ENCODE data around the gene VSIG4. TPM values are rescaled to one million over a fixed set of nuclear protein-coding genes. Genes with fewer than 3 reads are reported as not detected.
"Not testable (repeated sequence)": the region's sequence is repeated elsewhere in the genome, so short reads cannot be mapped to it uniquely, and the experiment has no call there.

The VSIG4 gene
- total and polyA plus RNA-seq, 4 experiments from 2014 or later, result 0.61 to 1.0 TPM; not detected in 2

- Histone ChIP-seq H3K27ac (ENCODE audit: low read depth, low read length) (no peak overlapping the region), H3K4me3 (ENCODE audit: low read length in 2 of 2) (no peak overlapping the region), H3K4me1 (ENCODE audit: insufficient read depth, low read length) (no peaks in the 10 kb centered on the region), H3K27me3 (ENCODE audit: insufficient read depth, low read length) (no peaks in the 10 kb centered on the region), H3K36me3 (ENCODE audit: insufficient read depth, low read length) (no peaks in the 10 kb centered on the region), H3K9me3 (ENCODE audit: control insufficient read depth in 1 of 2, low read length in 2 of 2) (no peaks in the 10 kb centered on the region)
- H3K9me3 Mint-ChIP-seq, result peaks cover 0 to 3% (median 0%) of the 10 kb centered on the region in 8 donors
- peaks cover 0 to 16% (median 8%) of the 10 kb centered on the region in 4 donors for H3K4me1 Mint-ChIP-seq
- intact Hi-C loops (cut with micrococcal nuclease), result no loop called here
- no peak overlapping the region for H3K4me3 Mint-ChIP-seq
- CTCF ChIA-PET (ENCODE audit: partially characterized antibody), result interaction anchor here (1.8 kb wide), 1 partner anchor 8 kb away, joined by 7 read pairs; no protein-coding TSS in a partner anchor
- POLR2A ChIA-PET (ENCODE audit: partially characterized antibody), result no interaction called here
- no peaks in the 10 kb centered on the region for H3K27me3 Mint-ChIP-seq
- H3K36me3 Mint-ChIP-seq, result no peaks in the 10 kb centered on the region
- no peak overlapping the region for H3K27ac Mint-ChIP-seq
- no peak for DNase-seq
These were observed 45.9 kb downstream of the VSIG4 start for GRCh38 chrX:65993915-65994460.

- Mint-ChIP-seq H3K4me3 (no peak overlapping the region), H3K36me3 (no peaks in the 10 kb centered on the region), H3K27ac (peak overlapping the region in 1 of 7 donors; percentile 5), H3K9me3 (peaks cover 0 to 3% (median 0%) of the 10 kb centered on the region in 8 donors), H3K4me1 (peaks cover 0 to 10% (median 8%) of the 10 kb centered on the region in 4 donors), H3K27me3 (no peaks in the 10 kb centered on the region)
- no peak for DNase-seq
- Histone ChIP-seq H3K4me1 (ENCODE audit: insufficient read depth, low read length) (no peaks in the 10 kb centered on the region), H3K36me3 (ENCODE audit: insufficient read depth, low read length) (no peaks in the 10 kb centered on the region), H3K4me3 (ENCODE audit: low read length in 2 of 2) (no peak overlapping the region), H3K9me3 (ENCODE audit: control insufficient read depth in 1 of 2, low read length in 2 of 2) (no peaks in the 10 kb centered on the region), H3K27me3 (ENCODE audit: insufficient read depth, low read length) (no peaks in the 10 kb centered on the region), H3K27ac (ENCODE audit: low read depth, low read length) (no peak overlapping the region)
- ChIA-PET POLR2A (ENCODE audit: partially characterized antibody) (no interaction called here), CTCF (ENCODE audit: partially characterized antibody) (no interaction called here)
- intact Hi-C loops (cut with micrococcal nuclease), result no loop called here
These were observed 46.5 kb downstream of the VSIG4 start for GRCh38 chrX:65993332-65993731.

GRCh38 chrX:65990702-65991101 is 49.2 kb downstream of the VSIG4 start:
- intact Hi-C loops (cut with micrococcal nuclease), result no loop called here
- POLR2A ChIA-PET (ENCODE audit: partially characterized antibody), result interaction anchor here (1.3 kb wide), 1 partner anchor 394 kb away, joined by 3 read pairs; no protein-coding TSS in a partner anchor
- CTCF ChIA-PET (ENCODE audit: partially characterized antibody), result interaction anchor here (1.6 kb wide), 1 partner anchor 738 kb away, joined by 3 read pairs; no protein-coding TSS in a partner anchor
- no peak overlapping the region for H3K27ac ChIP-seq (ENCODE audit: low read depth, low read length)
- H3K4me3 Mint-ChIP-seq, result no peak overlapping the region
- no peak for DNase-seq
- no peaks in the 10 kb centered on the region for H3K36me3 ChIP-seq (ENCODE audit: insufficient read depth, low read length)
- H3K4me1 ChIP-seq (ENCODE audit: insufficient read depth, low read length), result peaks cover 23% of the 10 kb centered on the region
- no peaks in the 10 kb centered on the region for H3K36me3 Mint-ChIP-seq
- no peak overlapping the region for H3K27ac Mint-ChIP-seq
- H3K4me1 Mint-ChIP-seq, result peaks cover 18 to 29% (median 26%) of the 10 kb centered on the region in 4 donors
- H3K4me3 ChIP-seq (ENCODE audit: low read length in 2 of 2), result no peak overlapping the region
- no peaks in the 10 kb centered on the region for H3K27me3 Mint-ChIP-seq
- no peaks in the 10 kb centered on the region for H3K27me3 ChIP-seq (ENCODE audit: insufficient read depth, low read length)
- H3K9me3 Mint-ChIP-seq, result peaks cover 0 to 3% (median 0%) of the 10 kb centered on the region in 8 donors
- no peaks in the 10 kb centered on the region for H3K9me3 ChIP-seq (ENCODE audit: control insufficient read depth in 1 of 2, low read length in 2 of 2)

GRCh38 chrX:65987811-65988210 is 52.1 kb downstream of the VSIG4 start:
- no peaks in the 10 kb centered on the region for H3K27me3 ChIP-seq (ENCODE audit: insufficient read depth, low read length)
- peak overlapping the region in 3 of 7 donors; percentile 13 to 49 (median 40) for H3K27ac Mint-ChIP-seq
- ChIA-PET CTCF (ENCODE audit: partially characterized antibody) (interaction anchor here (0.7 to 3.6 kb wide), 5 partner anchors 11 to 406 kb away, joined by 3 to 25 read pairs (median 3); no protein-coding TSS in a partner anchor), POLR2A (ENCODE audit: partially characterized antibody) (no interaction called here)
- no peak overlapping the region for H3K4me3 ChIP-seq (ENCODE audit: low read length in 2 of 2)
- peaks cover 15 to 28% (median 24%) of the 10 kb centered on the region in 4 donors for H3K4me1 Mint-ChIP-seq
- DNase-seq, result no peak
- H3K4me3 Mint-ChIP-seq, result no peak overlapping the region
- no peaks in the 10 kb centered on the region for H3K27me3 Mint-ChIP-seq
- no peak overlapping the region for H3K27ac ChIP-seq (ENCODE audit: low read depth, low read length)
- no peaks in the 10 kb centered on the region for H3K9me3 ChIP-seq (ENCODE audit: control insufficient read depth in 1 of 2, low read length in 2 of 2)
- H3K4me1 ChIP-seq (ENCODE audit: insufficient read depth, low read length), result peaks cover 26% of the 10 kb centered on the region
- H3K36me3 Mint-ChIP-seq, result no peaks in the 10 kb centered on the region
- peaks cover 0 to 3% (median 0%) of the 10 kb centered on the region in 8 donors for H3K9me3 Mint-ChIP-seq
- intact Hi-C loops (cut with micrococcal nuclease), result loop anchor here (5.0 kb wide), 2 partner anchors 121 to 241 kb away; no protein-coding TSS in a partner anchor
- no peaks in the 10 kb centered on the region for H3K36me3 ChIP-seq (ENCODE audit: insufficient read depth, low read length)

GRCh38 chrX:65985922-65986588 is 53.8 kb downstream of the VSIG4 start:
- H3K4me1 ChIP-seq (ENCODE audit: insufficient read depth, low read length), result peaks cover 26% of the 10 kb centered on the region
- Mint-ChIP-seq H3K27ac (peak overlapping the region in 6 of 7 donors; percentile 34 to 88 (median 58)), H3K9me3 (no peaks in the 10 kb centered on the region), H3K36me3 (no peaks in the 10 kb centered on the region), H3K4me3 (peak overlapping the region in 2 of 8 donors; percentile 16 to 21), H3K4me1 (peaks cover 15 to 28% (median 24%) of the 10 kb centered on the region in 4 donors), H3K27me3 (no peaks in the 10 kb centered on the region)
- no peaks in the 10 kb centered on the region for H3K27me3 ChIP-seq (ENCODE audit: insufficient read depth, low read length)
- no peak overlapping the region for H3K27ac ChIP-seq (ENCODE audit: low read depth, low read length)
- DNase-seq, result peak; percentile 54 to 82 (median 58)
- no peaks in the 10 kb centered on the region for H3K36me3 ChIP-seq (ENCODE audit: insufficient read depth, low read length)
- no peaks in the 10 kb centered on the region for H3K9me3 ChIP-seq (ENCODE audit: control insufficient read depth in 1 of 2, low read length in 2 of 2)
- POLR2A ChIA-PET (ENCODE audit: partially characterized antibody), result interaction anchor here (0.9 to 1.0 kb wide), 3 partner anchors 28 to 313 kb away, joined by 3 to 4 read pairs (median 3); no protein-coding TSS in a partner anchor
- no peak overlapping the region for H3K4me3 ChIP-seq (ENCODE audit: low read length in 2 of 2)
- CTCF ChIA-PET (ENCODE audit: partially characterized antibody), result interaction anchor here (0.7 to 3.6 kb wide), 20 partner anchors 9 to 742 kb away, joined by 3 to 25 read pairs (median 4); no protein-coding TSS in a partner anchor
- intact Hi-C loops (cut with micrococcal nuclease), result loop anchor here (1.0 to 5.0 kb wide), 4 partner anchors 119 to 404 kb away; no protein-coding TSS in a partner anchor

- POLR2A ChIA-PET (ENCODE audit: partially characterized antibody), result interaction anchor here (0.6 kb wide), 1 partner anchor 307 kb away, joined by 3 read pairs; no protein-coding TSS in a partner anchor
- peaks cover 26% of the 10 kb centered on the region for H3K4me1 ChIP-seq (ENCODE audit: insufficient read depth, low read length)
These were observed 54.7 kb downstream of the VSIG4 start for GRCh38 chrX:65985211-65985610.

GRCh38 chrX:65977161-65977560 is 62.7 kb downstream of the VSIG4 start:
- H3K27ac ChIP-seq (ENCODE audit: low read depth, low read length); POLR2A ChIA-PET (ENCODE audit: partially characterized antibody); H3K9me3 ChIP-seq (ENCODE audit: control insufficient read depth in 1 of 2, low read length in 2 of 2); H3K36me3 Mint-ChIP-seq; H3K4me3 Mint-ChIP-seq; H3K4me1 ChIP-seq (ENCODE audit: insufficient read depth, low read length); H3K27me3 ChIP-seq (ENCODE audit: insufficient read depth, low read length); H3K36me3 ChIP-seq (ENCODE audit: insufficient read depth, low read length); H3K27ac Mint-ChIP-seq; DNase-seq; H3K27me3 Mint-ChIP-seq; H3K9me3 Mint-ChIP-seq; H3K4me3 ChIP-seq (ENCODE audit: low read length in 2 of 2); H3K4me1 Mint-ChIP-seq; CTCF ChIA-PET (ENCODE audit: partially characterized antibody); intact Hi-C loops (cut with micrococcal nuclease): not testable (repeated sequence)

More at GRCh38 chrX:65985211-65985610, 54.7 kb downstream of the VSIG4 start:
- Mint-ChIP-seq H3K4me1 (peaks cover 15 to 28% (median 21%) of the 10 kb centered on the region in 4 donors), H3K9me3 (no peaks in the 10 kb centered on the region), H3K27ac (peak overlapping the region in 1 of 7 donors; percentile 16), H3K27me3 (no peaks in the 10 kb centered on the region), H3K4me3 (no peak overlapping the region), H3K36me3 (no peaks in the 10 kb centered on the region)
- intact Hi-C loops (cut with micrococcal nuclease), result loop anchor here (5.0 kb wide), 2 partner anchors 118 to 238 kb away; no protein-coding TSS in a partner anchor
- no peak overlapping the region for H3K27ac ChIP-seq (ENCODE audit: low read depth, low read length)
- H3K27me3 ChIP-seq (ENCODE audit: insufficient read depth, low read length), result no peaks in the 10 kb centered on the region
- CTCF ChIA-PET (ENCODE audit: partially characterized antibody), result interaction anchor here (1.1 to 3.6 kb wide), 4 partner anchors 282 to 404 kb away, joined by 3 to 25 read pairs (median 8); no protein-coding TSS in a partner anchor
- no peaks in the 10 kb centered on the region for H3K36me3 ChIP-seq (ENCODE audit: insufficient read depth, low read length)
- no peak overlapping the region for H3K4me3 ChIP-seq (ENCODE audit: low read length in 2 of 2)
- H3K9me3 ChIP-seq (ENCODE audit: control insufficient read depth in 1 of 2, low read length in 2 of 2), result no peaks in the 10 kb centered on the region
- DNase-seq, result no peak

Data from CD4-positive, alpha-beta memory T cell (primary cell).